ENCODE data around the gene INHBA. TPM values are rescaled to one million over a fixed set of nuclear protein-coding genes. Genes with fewer than 3 reads are reported as not detected.

The INHBA gene
- total and polyA plus RNA-seq, 2 donors (not counting 3 experiments of a cell fraction or from before 2014, with no cell fraction given): 22.9 to 23.2 TPM

- Histone ChIP-seq H3K4me3 (replicated peaks in 1 of 3; ENCODE audit: insufficient read depth in 1 of 3, low read depth in 1 of 3, low read length in 3 of 3) (no peak overlapping the region), H4K20me1 (replicated peaks; ENCODE audit: control insufficient read depth, extremely low read depth, insufficient read depth, low read length) (no peaks in the 10 kb centered on the region), H3K27me3 (ENCODE audit: control insufficient read depth in 2 of 2, insufficient read depth in 2 of 2, low read length in 2 of 2) (no peaks in the 10 kb centered on the region), H3K4me2 (ENCODE audit: insufficient read depth, low read length) (no peak overlapping the region), H3K4me1 (ENCODE audit: control insufficient read depth, extremely low read depth, insufficient read depth, low read length) (no peaks in the 10 kb centered on the region), H2AFZ (ENCODE audit: low read depth, low read length) (no peak overlapping the region), H3K79me2 (ENCODE audit: control insufficient read depth, insufficient read depth, low read length) (no peaks in the 10 kb centered on the region), H3K9me3 (replicated peaks; ENCODE audit: control insufficient read depth, insufficient read depth, low read length) (no peaks in the 10 kb centered on the region), H3K27ac (ENCODE audit: insufficient read depth, low read depth, low read length) (no peak overlapping the region), H3K9ac (replicated peaks; ENCODE audit: extremely low read depth, insufficient read depth, low read length) (no peak overlapping the region), H3K36me3 (ENCODE audit: control insufficient read depth in 2 of 2, extremely low read depth in 1 of 2, insufficient read depth in 2 of 2, low read length in 2 of 2) (no peaks in the 10 kb centered on the region), H3K9me1 (replicated peaks; ENCODE audit: control insufficient read depth, extremely low read depth, insufficient read depth, low read length) (no peaks in the 10 kb centered on the region)
- FAIRE-seq (no peak), DNase-seq (ENCODE audit: low read depth, low spot score) (no peak)
- CTCF ChIA-PET: no interaction called here
- dilution Hi-C loops (cut with MboI; ENCODE audit: extremely low pct_ligation_motif_present, low sequenced_read_pairs): no loop called here
- TF ChIP-seq, protein P1, sequence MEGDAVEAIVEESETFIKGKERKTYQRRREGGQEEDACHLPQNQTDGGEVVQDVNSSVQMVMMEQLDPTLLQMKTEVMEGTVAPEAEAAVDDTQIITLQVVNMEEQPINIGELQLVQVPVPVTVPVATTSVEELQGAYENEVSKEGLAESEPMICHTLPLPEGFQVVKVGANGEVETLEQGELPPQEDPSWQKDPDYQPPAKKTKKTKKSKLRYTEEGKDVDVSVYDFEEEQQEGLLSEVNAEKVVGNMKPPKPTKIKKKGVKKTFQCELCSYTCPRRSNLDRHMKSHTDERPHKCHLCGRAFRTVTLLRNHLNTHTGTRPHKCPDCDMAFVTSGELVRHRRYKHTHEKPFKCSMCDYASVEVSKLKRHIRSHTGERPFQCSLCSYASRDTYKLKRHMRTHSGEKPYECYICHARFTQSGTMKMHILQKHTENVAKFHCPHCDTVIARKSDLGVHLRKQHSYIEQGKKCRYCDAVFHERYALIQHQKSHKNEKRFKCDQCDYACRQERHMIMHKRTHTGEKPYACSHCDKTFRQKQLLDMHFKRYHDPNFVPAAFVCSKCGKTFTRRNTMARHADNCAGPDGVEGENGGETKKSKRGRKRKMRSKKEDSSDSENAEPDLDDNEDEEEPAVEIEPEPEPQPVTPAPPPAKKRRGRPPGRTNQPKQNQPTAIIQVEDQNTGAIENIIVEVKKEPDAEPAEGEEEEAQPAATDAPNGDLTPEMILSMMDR (IDR thresholded peaks at IDR 0.05; ENCODE audit: extremely low read depth in 1 of 2, insufficient read depth in 1 of 2, low read depth in 1 of 2, low read length in 2 of 2): no peak
- TF ChIP-seq GATA2 (IDR thresholded peaks at IDR 0.05; ENCODE audit: insufficient read depth, insufficient read length, low read depth, low read length) (no peak), POLR2AphosphoS5 (IDR thresholded peaks at IDR 0.05; ENCODE audit: insufficient read depth, low read depth, low read length) (no peak), FOS (IDR thresholded peaks at IDR 0.05; ENCODE audit: borderline replicate concordance, insufficient read depth, low read length) (no peak), MYC (IDR thresholded peaks at IDR 0.05; ENCODE audit: low read depth, low read length) (no peak), JUN (IDR thresholded peaks at IDR 0.05; ENCODE audit: borderline replicate concordance, insufficient read depth, insufficient read length, low read depth) (no peak), EZH2 (IDR thresholded peaks at IDR 0.05; ENCODE audit: borderline replicate concordance, low read depth, low read length, severe bottlenecking) (no peak), POLR2A (IDR thresholded peaks at IDR 0.05; ENCODE audit: low read depth, low read length) (no peak)
- TF ChIP-seq, protein P2, sequence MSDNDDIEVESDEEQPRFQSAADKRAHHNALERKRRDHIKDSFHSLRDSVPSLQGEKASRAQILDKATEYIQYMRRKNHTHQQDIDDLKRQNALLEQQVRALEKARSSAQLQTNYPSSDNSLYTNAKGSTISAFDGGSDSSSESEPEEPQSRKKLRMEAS (IDR thresholded peaks at IDR 0.05; ENCODE audit: insufficient read depth, insufficient read length): no peak
- POLR2A ChIA-PET: no interaction called here
- intact Hi-C loops (cut with micrococcal nuclease): no loop called here
- BruUV-seq (replicated peaks): no TSS peak
Observed at GRCh38 chr7:41744161-41744560, 41.3 kb upstream of the INHBA start.
